ENCODE results near the gene TRIM15. TPM values are rescaled to one million over a fixed set of nuclear protein-coding genes. Genes with fewer than 3 reads are reported as not detected.

The TRIM15 gene
- total RNA-seq, 1 experiment from 2014 or later: not detected

GRCh38 chr6:30192076-30192475 is 28.7 kb downstream of the TRIM15 start:
- ChIA-PET POLR2A (ENCODE audit: unreplicated experiment) (no interaction called here), CTCF (no interaction called here)
- Histone ChIP-seq H4K20me1 (ENCODE audit: low read length) (no peaks in the 10 kb centered on the region), H3K27me3 (ENCODE audit: low read length) (no peaks in the 10 kb centered on the region), H3K4me3 (ENCODE audit: low read length) (no peak overlapping the region), H3K27ac (ENCODE audit: low read length) (no peak overlapping the region), H3K4me2 (ENCODE audit: low read length) (no peak overlapping the region), H2AFZ (ENCODE audit: low read length) (no peak overlapping the region), H3K9me3 (ENCODE audit: low read length) (no peaks in the 10 kb centered on the region), H3K79me2 (ENCODE audit: low read length) (no peaks in the 10 kb centered on the region), H3K4me1 (ENCODE audit: insufficient read depth, low read length) (no peaks in the 10 kb centered on the region), H3K9ac (ENCODE audit: low read length) (no peak overlapping the region), H3K9me2 (replicated peaks; ENCODE audit: low read length) (no peaks in the 10 kb centered on the region), H3F3A (ENCODE audit: low read length, unreplicated experiment) (no peaks in the 10 kb centered on the region), H3K36me3 (ENCODE audit: low read depth, low read length) (peaks cover 47% of the 10 kb centered on the region)
- ATAC-seq (no peak), DNase-seq (no peak)
- intact Hi-C loops (cut with micrococcal nuclease): no loop called here
- no TSS peak for BruUV-seq (replicated peaks)
- TF ChIP-seq EZH2 (IDR thresholded peaks at IDR 0.05; ENCODE audit: low read length, unreplicated experiment) (no peak), EZH2phosphoT487 (IDR thresholded peaks at IDR 0.05; ENCODE audit: borderline replicate concordance, low read length) (no peak), CTCF (conservative IDR thresholded peaks at IDR 0.05; ENCODE audit: low read depth, low read length) (no peak)

GRCh38 chr6:30194797-30195690 is 31.7 kb downstream of the TRIM15 start:
- Histone ChIP-seq H3F3A (ENCODE audit: low read length, unreplicated experiment) (no peaks in the 10 kb centered on the region), H3K4me3 (ENCODE audit: low read length) (no peak overlapping the region), H3K27me3 (ENCODE audit: low read length) (no peaks in the 10 kb centered on the region), H3K79me2 (ENCODE audit: low read length) (no peaks in the 10 kb centered on the region), H3K4me2 (ENCODE audit: low read length) (no peak overlapping the region), H3K36me3 (ENCODE audit: low read depth, low read length) (peaks cover 49% of the 10 kb centered on the region), H3K9ac (ENCODE audit: low read length) (no peak overlapping the region), H3K9me3 (ENCODE audit: low read length) (no peaks in the 10 kb centered on the region), H4K20me1 (ENCODE audit: low read length) (no peaks in the 10 kb centered on the region), H3K9me2 (replicated peaks; ENCODE audit: low read length) (no peaks in the 10 kb centered on the region), H3K4me1 (ENCODE audit: insufficient read depth, low read length) (no peaks in the 10 kb centered on the region), H3K27ac (ENCODE audit: low read length) (no peak overlapping the region), H2AFZ (ENCODE audit: low read length) (no peak overlapping the region)
- intact Hi-C loops (cut with micrococcal nuclease): no loop called here
- BruUV-seq (replicated peaks): no TSS peak
- POLR2A ChIA-PET (ENCODE audit: unreplicated experiment): no interaction called here
- DNase-seq (no peak), ATAC-seq (no peak)
- CTCF ChIA-PET: no interaction called here
- TF ChIP-seq EZH2 (IDR thresholded peaks at IDR 0.05; ENCODE audit: low read length, unreplicated experiment) (no peak), EZH2phosphoT487 (IDR thresholded peaks at IDR 0.05; ENCODE audit: borderline replicate concordance, low read length) (no peak), CTCF (conservative IDR thresholded peaks at IDR 0.05; ENCODE audit: low read depth, low read length) (no peak)

- ChIA-PET POLR2A (ENCODE audit: unreplicated experiment) (no interaction called here), CTCF (no interaction called here)
- Histone ChIP-seq H3K4me1 (ENCODE audit: insufficient read depth, low read length) (no peaks in the 10 kb centered on the region), H3K79me2 (ENCODE audit: low read length) (peaks cover 7% of the 10 kb centered on the region; the same call in 1 of the 2 replicates), H3K9me3 (ENCODE audit: low read length) (no peaks in the 10 kb centered on the region), H3K27me3 (ENCODE audit: low read length) (no peaks in the 10 kb centered on the region), H3K9me2 (replicated peaks; ENCODE audit: low read length) (no peaks in the 10 kb centered on the region), H4K20me1 (ENCODE audit: low read length) (no peaks in the 10 kb centered on the region; the same call in 1 of the 2 replicates), H3K9ac (ENCODE audit: low read length) (no peak overlapping the region), H3K4me3 (ENCODE audit: low read length) (no peak overlapping the region), H3K4me2 (ENCODE audit: low read length) (no peak overlapping the region), H3K36me3 (ENCODE audit: low read depth, low read length) (peaks cover 50% of the 10 kb centered on the region), H2AFZ (ENCODE audit: low read length) (no peak overlapping the region), H3K27ac (ENCODE audit: low read length) (no peak overlapping the region), H3F3A (ENCODE audit: low read length, unreplicated experiment) (no peaks in the 10 kb centered on the region)
- TF ChIP-seq EZH2phosphoT487 (IDR thresholded peaks at IDR 0.05; ENCODE audit: borderline replicate concordance, low read length) (no peak), CTCF (conservative IDR thresholded peaks at IDR 0.05; ENCODE audit: low read depth, low read length) (no peak), EZH2 (IDR thresholded peaks at IDR 0.05; ENCODE audit: low read length, unreplicated experiment) (no peak)
- no TSS peak for BruUV-seq (replicated peaks)
- intact Hi-C loops (cut with micrococcal nuclease): no loop called here
- DNase-seq: no peak
- no peak for ATAC-seq
Measured at GRCh38 chr6:30195951-30196350, 32.6 kb downstream of the TRIM15 start.

Measured in PC-3 (cell line).